PFSK-1 (cell line): ENCODE data around the gene GLTPD2.

Experiments
- REST ChIP-seq, 2 experiments: IDR thresholded peaks; 2 replicates each; pipeline versions ENCODE4 v1.6.1 to v1.8.0; 2011 to 2012; ENCODE audit warnings: low read depth in 2 of 2, low read length in 2 of 2, control low read depth in 1 of 2, inconsistent platforms in 1 of 2, mild to moderate bottlenecking in 1 of 2, moderate library complexity in 1 of 2; ENCODE audit not compliant: insufficient read depth in 1 of 2
- SIN3A ChIP-seq: IDR thresholded peaks from 2 replicates; pipeline ENCODE4 v1.6.1; 2012; ENCODE audit warnings: mild to moderate bottlenecking, low read length, moderate library complexity, borderline replicate concordance; ENCODE audit not compliant: insufficient read depth
- TAF1 ChIP-seq: IDR thresholded peaks from 2 replicates; pipeline ENCODE4 v1.6.1; 2012; ENCODE audit warnings: low read length, control low read depth, borderline replicate concordance; ENCODE audit not compliant: insufficient read depth

GRCh38 chr17:4777969-4778760 lies 10.6 kb upstream of the GLTPD2 start:
- TF ChIP-seq REST (IDR thresholded peaks at IDR 0.05; ENCODE audit: insufficient read depth in 1 of 2, low read depth in 2 of 2, low read length in 2 of 2) (no peak), TAF1 (no peak), SIN3A (no peak)
